Keratinocyte (primary cell): ENCODE measurements around the gene JAKMIP3.

Experiments used
- CTCF ChIP-seq, 3 experiments: IDR thresholded peaks in 1 of 3; conservative IDR thresholded peaks in 1 of 3; optimal IDR thresholded peaks in 1 of 3; 2 replicates in 2 of 3; 3 replicates in 1 of 3; pipeline versions ENCODE3 to v1.5.1; 2011; ENCODE audit warnings: low read length in 3 of 3, mild to moderate bottlenecking in 3 of 3, moderate library complexity in 2 of 3, control low read depth in 1 of 3, inconsistent platforms in 1 of 3; ENCODE audit not compliant: insufficient read depth in 2 of 3; ENCODE audit errors: extremely low read depth in 1 of 3
- EZH2 ChIP-seq: IDR thresholded peaks from one replicate; pipeline ENCODE4 v1.6.1; 2012; ENCODE audit warnings: inconsistent platforms, mild to moderate bottlenecking, low read length, moderate library complexity

GRCh38 chr10:132066812-132067211, 1.1 kb downstream of the JAKMIP3 start:
- no peak for TF ChIP-seq CTCF (optimal IDR thresholded peaks at IDR 0.05 in 1 of 3, IDR thresholded peaks at IDR 0.05 in 1 of 3, conservative IDR thresholded peaks at IDR 0.05 in 1 of 3; ENCODE audit: extremely low read depth in 1 of 3, insufficient read depth in 2 of 3, low read length in 3 of 3)
- no peak for TF ChIP-seq EZH2
